K562 (cell line): ENCODE measurements around the gene TPR. TPM values are rescaled to one million over a fixed set of nuclear protein-coding genes. Genes with fewer than 3 reads are reported as not detected.

Source experiments
- ATAC-seq: fragments of 200-7000 bp; cut with Tn5 transposase; 3 replicates; pipeline ENCODE4 v1.9.1; 2020; ENCODE audit warnings: moderate library complexity
- BruUV-seq: library from RNA; stranded (reverse); fragments of 400-500 nt; replicated peaks from 2 replicates; lab custom pipeline; 2021; lab: Mats Ljungman, UMichigan
- CTCF ChIA-PET: fragments of 300-600 bp; formaldehyde crosslinking; extraction: SDS; loops from one replicate; lab custom pipeline; 2021; ENCODE audit warnings: low intra/inter-chr PET ratio; lab: Yijun Ruan, JAX
- POLR2A ChIA-PET: fragments of 300-600, 350-650 bp; sonication (Branson Sonifier 250); formaldehyde crosslinking; extraction: SDS; loops from one replicate; lab custom pipeline; 2021; ENCODE audit warnings: antibody characterized with exemption, inconsistent platforms; lab: Yijun Ruan, JAX
- DNase-seq, 4 experiments: peaks; one replicate each; pipeline versions ENCODE4 v3.0.0 to v3.0.0-alpha.2; 2011 to 2018; ENCODE audit warnings: low spot score in 3 of 4, mixed read lengths in 3 of 4; ENCODE audit errors: extremely low read depth in 1 of 4
- FAIRE-seq: peaks from 2 replicates; lab custom pipeline; 2011; peaks lifted over from hg19 to GRCh38; lab: Jason Lieb, UNC
- H2AFZ ChIP-seq: 2 replicates; pipeline ENCODE4 v1.6.0; 2011; ENCODE audit warnings: low read depth, low read length, control low read depth, inconsistent platforms
- H3K27ac ChIP-seq: fragments of 200-600 bp; 3 replicates; pipeline ENCODE4 v1.8.0; 2011; ENCODE audit warnings: low read depth, mild to moderate bottlenecking, control low read depth, inconsistent platforms, low read length, moderate library complexity, mixed read lengths; ENCODE audit errors: extremely low read depth
- H3K27me3 ChIP-seq, 2 experiments: fragments of 300-600 bp in 1 of 2; 2 replicates in 1 of 2; 3 replicates in 1 of 2; pipeline versions ENCODE4 v1.6.0 to v1.8.0; 2011; ENCODE audit warnings: inconsistent platforms in 2 of 2, low read length in 2 of 2, mild to moderate bottlenecking in 1 of 2, mixed read lengths in 1 of 2, moderate library complexity in 1 of 2; ENCODE audit not compliant: control insufficient read depth in 2 of 2, insufficient read depth in 2 of 2
- H3K36me3 ChIP-seq: fragments of 300-600 bp; 3 replicates; pipeline ENCODE4 v1.8.0; 2011; ENCODE audit warnings: mild to moderate bottlenecking, low read length, inconsistent platforms; ENCODE audit not compliant: control insufficient read depth, insufficient read depth
- H3K4me1 ChIP-seq, 2 experiments: fragments of 200-600 bp in 1 of 2; replicated peaks in 1 of 2; 2 replicates in 1 of 2; 3 replicates in 1 of 2; pipeline versions ENCODE4 v1.5.1 to v1.8.0; 2011; ENCODE audit warnings: inconsistent platforms in 2 of 2, low read length in 2 of 2, mild to moderate bottlenecking in 1 of 2, mixed read lengths in 1 of 2, moderate library complexity in 1 of 2; ENCODE audit not compliant: control insufficient read depth in 2 of 2, insufficient read depth in 2 of 2
- H3K4me2 ChIP-seq: 2 replicates; pipeline ENCODE4 v1.6.1; 2011; ENCODE audit warnings: low read length, control low read depth, inconsistent platforms, mixed read lengths; ENCODE audit not compliant: insufficient read depth
- H3K4me3 ChIP-seq: fragments of 200-600 bp; sonication (generic), shearing (Covaris generic); 2 replicates; pipeline ENCODE4 v1.5.1; 2016; ENCODE audit warnings: control low read depth, inconsistent platforms
- H3K79me2 ChIP-seq: fragments of 200-600 bp; 3 replicates; pipeline ENCODE4 v1.8.0; 2011; ENCODE audit warnings: low read length, inconsistent platforms; ENCODE audit not compliant: control insufficient read depth, insufficient read depth
- H3K9ac ChIP-seq, 2 experiments: 2 replicates each; pipeline versions ENCODE4 v1.6.0 to v1.6.1; 2011; ENCODE audit warnings: low read depth in 2 of 2, low read length in 2 of 2, control low read depth in 1 of 2, inconsistent platforms in 1 of 2, mild to moderate bottlenecking in 1 of 2, mixed read lengths in 1 of 2; ENCODE audit not compliant: insufficient read depth in 1 of 2
- H3K9me1 ChIP-seq: one replicate; pipeline ENCODE4 v1.6.0; 2011; ENCODE audit warnings: inconsistent platforms, mild to moderate bottlenecking, low read length, moderate library complexity; ENCODE audit not compliant: control insufficient read depth, insufficient read depth
- H3K9me3 ChIP-seq: replicated peaks from 2 replicates; pipeline ENCODE4 v1.5.1; 2011; ENCODE audit warnings: low read depth, low read length, inconsistent platforms; ENCODE audit not compliant: control insufficient read depth, insufficient read depth
- H4K20me1 ChIP-seq: replicated peaks from 2 replicates; pipeline ENCODE4 v1.6.1; 2011; ENCODE audit warnings: low read length, inconsistent platforms, mixed read lengths; ENCODE audit not compliant: control insufficient read depth, insufficient read depth
- PPARD ChIP-seq: fragments of 250-450 bp; sonication (Bioruptor Pico); IDR thresholded peaks from 2 replicates; pipeline ENCODE4 v1.8.0; 2022; ENCODE audit warnings: inconsistent platforms, mild to moderate bottlenecking, moderate library complexity
- WGBS: fragments of 100-300 bp; shearing (Covaris generic); methylation state at CpG from one replicate; pipeline ENCODE4 v1.1.6; 2016; ENCODE audit warnings: low coverage, mixed read lengths; ENCODE audit not compliant: insufficient coverage; ENCODE audit errors: missing lambda C conversion rate; 5-methylcytosine and 5-hydroxymethylcytosine counted together
- in situ Hi-C: fragments of 300-500 bp; cut with MboI; formaldehyde crosslinking; loops from 4 replicates; pipeline ENCODE4 v1.15.0; 2018; ENCODE audit warnings: inconsistent platforms, mixed read lengths
- intact Hi-C: fragments of 100-400 bp; cut with micrococcal nuclease; formaldehyde crosslinking; loops from 2 replicates; pipeline ENCODE4 v1.14.2; 2022
- polyA plus RNA-seq, 8 experiments: library from polyadenylated mRNA; depleted of rRNA in 4 of 8; stranded (reverse) in 5 of 8; unstranded in 3 of 8; fragments of >200 nt; fragmentation: Nextera tagmentation in 2 of 8; fragmentation: Illumina TruSeq in 1 of 8; extraction: Ambion mirVana in 2 of 8; extraction: Trizol in 1 of 8; gene quantifications; 2 replicates each; pipeline versions ENCODE4 v1.2.1 to v1.2.3, GENCODE V29; 2011 to 2014; ENCODE audit warnings: inconsistent platforms in 1 of 8, missing spikeins in 1 of 8
- total RNA-seq, 7 experiments: library from RNA; depleted of rRNA in 6 of 7; stranded (reverse); fragments of >200 nt in 6 of 7; fragmentation: Illumina TruSeq in 2 of 7; extraction: Trizol in 2 of 7; gene quantifications; 2 replicates each; pipeline versions ENCODE4 v1.2.1 to v1.2.3, GENCODE V29; 2011 to 2021; ENCODE audit warnings: low replicate concordance in 1 of 7
- TF ChIP-seq, protein P1 (sequence below): fragments of 250-450 bp; sonication (Bioruptor Pico); IDR thresholded peaks from 2 replicates; pipeline ENCODE4 v1.8.0; 2022; ENCODE audit warnings: inconsistent platforms
- TF ChIP-seq, protein P2 (sequence below), 2 experiments: fragments of 250-450 bp in 1 of 2; fragments of 450-650 bp in 1 of 2; sonication (Bioruptor Pico) in 1 of 2; IDR thresholded peaks; 2 replicates each; pipeline versions ENCODE4 v1.6.1 to v1.8.0; 2016 to 2021; ENCODE audit warnings: mild to moderate bottlenecking in 2 of 2, moderate library complexity in 2 of 2, missing compliant biosample characterization in 1 of 2, missing genetic modification characterization in 1 of 2

The TPR gene
- total and polyA plus RNA-seq, 9 of the 15 experiments (the other 6 are each of a cell fraction or from before 2014, with no cell fraction given) = 48.5 to 167 (median 138) TPM

DNA sequence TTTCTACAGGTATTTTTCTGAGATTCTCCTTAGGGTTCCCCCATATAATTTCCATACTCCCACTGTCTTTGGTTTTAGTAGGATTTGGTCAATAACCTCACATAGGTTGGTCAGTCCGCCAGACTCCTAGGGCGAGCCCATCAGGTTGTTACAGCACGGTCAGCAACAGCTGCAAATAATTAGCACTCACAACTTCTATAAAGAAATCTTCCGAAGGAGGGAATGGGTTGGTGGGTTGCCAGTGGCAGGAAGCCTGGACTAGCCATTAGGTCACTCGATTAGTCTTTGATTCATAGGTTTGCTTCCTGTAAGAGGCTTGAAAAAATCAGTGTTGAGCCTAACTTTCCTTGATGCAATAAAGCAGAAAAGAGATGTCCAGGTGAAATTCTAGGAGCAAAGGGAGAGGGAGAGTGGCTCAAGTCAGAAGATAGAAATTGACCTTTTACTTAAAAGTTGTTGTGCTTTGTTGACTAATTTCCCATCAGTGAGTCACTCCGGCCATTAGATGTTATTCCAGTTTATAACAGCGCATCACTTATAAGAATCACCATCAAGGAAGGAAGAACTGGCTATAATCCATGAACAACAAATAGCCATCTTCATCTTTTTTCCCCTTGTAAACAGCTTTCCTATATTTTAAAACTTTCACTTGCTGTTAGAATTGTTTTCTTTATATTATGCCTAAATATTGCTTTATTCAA is 88.3 kb downstream of the TPR start:
- 23% methylated on average over 7 of the region's 7 CpGs for WGBS
- FAIRE-seq (no peak), DNase-seq (no peak), ATAC-seq (no peak)
- H3K4me1 ChIP-seq = peaks cover 3 to 8% of the 10 kb centered on the region in 2 experiments; a peak in 3 of 5 replicates
- H3K4me2 ChIP-seq = no peak overlapping the region
- intact Hi-C loops = no loop called here
- ChIA-PET POLR2A (interaction anchor here (0.7 kb wide), 1 partner anchor 56 kb away, joined by 4 read pairs; no protein-coding TSS in a partner anchor), CTCF (no interaction called here)
- no peak overlapping the region for H3K4me3 ChIP-seq
- in situ Hi-C loops = no loop called here
- H3K9me3 ChIP-seq = no peaks in the 10 kb centered on the region
- H3K9me1 ChIP-seq = no peaks in the 10 kb centered on the region
- no peak overlapping the region for H3K27ac ChIP-seq
- no peaks in the 10 kb centered on the region for H3K79me2 ChIP-seq
- TF ChIP-seq, protein P1, sequence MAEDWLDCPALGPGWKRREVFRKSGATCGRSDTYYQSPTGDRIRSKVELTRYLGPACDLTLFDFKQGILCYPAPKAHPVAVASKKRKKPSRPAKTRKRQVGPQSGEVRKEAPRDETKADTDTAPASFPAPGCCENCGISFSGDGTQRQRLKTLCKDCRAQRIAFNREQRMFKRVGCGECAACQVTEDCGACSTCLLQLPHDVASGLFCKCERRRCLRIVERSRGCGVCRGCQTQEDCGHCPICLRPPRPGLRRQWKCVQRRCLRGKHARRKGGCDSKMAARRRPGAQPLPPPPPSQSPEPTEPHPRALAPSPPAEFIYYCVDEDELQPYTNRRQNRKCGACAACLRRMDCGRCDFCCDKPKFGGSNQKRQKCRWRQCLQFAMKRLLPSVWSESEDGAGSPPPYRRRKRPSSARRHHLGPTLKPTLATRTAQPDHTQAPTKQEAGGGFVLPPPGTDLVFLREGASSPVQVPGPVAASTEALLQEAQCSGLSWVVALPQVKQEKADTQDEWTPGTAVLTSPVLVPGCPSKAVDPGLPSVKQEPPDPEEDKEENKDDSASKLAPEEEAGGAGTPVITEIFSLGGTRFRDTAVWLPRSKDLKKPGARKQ (CRISPR knock-in tag) = no peak
- no peak for TF ChIP-seq PPARD (CRISPR knock-in tag)
- H3K36me3 ChIP-seq = no peaks in the 10 kb centered on the region
- no peaks in the 10 kb centered on the region; a peak in 1 of 5 replicates for H3K27me3 ChIP-seq
- no peak overlapping the region for H2AFZ ChIP-seq
- no TSS peak for BruUV-seq
- no peaks in the 10 kb centered on the region for H4K20me1 ChIP-seq
- no peak overlapping the region for H3K9ac ChIP-seq

DNA sequence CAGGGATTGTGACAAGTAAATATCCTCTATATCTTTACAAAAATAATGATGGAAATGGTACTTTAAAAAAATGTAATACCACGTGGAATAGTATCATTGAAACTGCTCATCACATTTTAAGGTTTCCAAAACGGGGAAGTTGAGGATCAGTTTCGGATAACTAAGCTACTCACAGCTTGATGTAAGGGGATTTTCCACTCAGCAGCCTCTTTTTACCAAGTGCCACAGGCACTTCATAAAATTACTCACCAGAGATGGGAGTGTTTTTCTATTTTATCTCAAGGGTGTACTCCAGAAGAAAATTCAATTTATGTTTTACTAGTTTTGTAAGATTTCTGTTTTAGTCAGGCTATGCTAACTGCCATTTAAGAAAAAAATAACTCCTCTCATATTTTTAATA is 91.7 kb downstream of the TPR start:
- WGBS = 0% methylated on average over 3 of the region's 3 CpGs
- no peak overlapping the region for H3K4me2 ChIP-seq
- ChIA-PET POLR2A (no interaction called here), CTCF (no interaction called here)
- in situ Hi-C loops = no loop called here
- ATAC-seq (no peak), FAIRE-seq (no peak), DNase-seq (no peak)
- peaks cover 0 to 5% of the 10 kb centered on the region in 2 experiments; a peak in 2 of 5 replicates for H3K27me3 ChIP-seq
- no peaks in the 10 kb centered on the region for H3K79me2 ChIP-seq
- BruUV-seq = no TSS peak
- intact Hi-C loops = no loop called here
- no peak overlapping the region for H2AFZ ChIP-seq
- H3K9ac ChIP-seq = no peak overlapping the region
- no peak overlapping the region for H3K4me3 ChIP-seq
- peaks cover 0 to 6% of the 10 kb centered on the region in 2 experiments; a peak in 2 of 5 replicates for H3K4me1 ChIP-seq
- no peaks in the 10 kb centered on the region for H3K9me1 ChIP-seq
- no peaks in the 10 kb centered on the region for H3K36me3 ChIP-seq
- no peaks in the 10 kb centered on the region for H3K9me3 ChIP-seq
- no peak overlapping the region for H3K27ac ChIP-seq
- no peaks in the 10 kb centered on the region for H4K20me1 ChIP-seq
- TF ChIP-seq, protein P2, sequence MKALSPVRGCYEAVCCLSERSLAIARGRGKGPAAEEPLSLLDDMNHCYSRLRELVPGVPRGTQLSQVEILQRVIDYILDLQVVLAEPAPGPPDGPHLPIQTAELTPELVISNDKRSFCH (CRISPR knock-in tag; IDR thresholded peaks at IDR 0.05) = no peak
- TF ChIP-seq, protein P2 (tag; IDR thresholded peaks at IDR 0.05) = no peak
